ENCODE results near the gene TMEM14C. TPM values are rescaled to one million over a fixed set of nuclear protein-coding genes. Genes with fewer than 3 reads are reported as not detected.

TMEM14C gene
- total RNA-seq, 1 donor from 2014 or later: 77.5 TPM

- no peak for DNase-seq
Measured at GRCh38 chr6:10763006-10763405, 40.1 kb downstream of the TMEM14C start.

GRCh38 chr6:10769419-10769818 lies 46.5 kb downstream of the TMEM14C start:
- DNase-seq: no peak

GRCh38 chr6:10771371-10771894 lies 48.6 kb downstream of the TMEM14C start:
- DNase-seq: no peak

GRCh38 chr6:10778230-10778629 lies 55.4 kb downstream of the TMEM14C start:
- DNase-seq: no peak

- DNase-seq: no peak
Measured at GRCh38 chr6:10779076-10779475, 56.2 kb downstream of the TMEM14C start.

Small RNA genes within 50 kb of the gene (small RNA-seq; reads per million reads assigned to genes)
- gene RF00019 (ENCODE audit: low replicate concordance) (not detected), gene RNA5SP203 (ENCODE audit: low replicate concordance) (not detected)

Other genes starting within 250 kb of the TMEM14C start
- 6.3 TPM for gene GCNT2, start 201.7 kb upstream of the TMEM14C start, total RNA-seq
- gene C6orf52, start 28.5 kb upstream of the TMEM14C start, total RNA-seq: not detected
- 13.1 TPM for gene PAK1IP1, start 28.1 kb upstream of the TMEM14C start, total RNA-seq
- gene TMEM14B, start 24.7 kb downstream of the TMEM14C start, total RNA-seq: 102 TPM
- gene MAK, start 115.5 kb downstream of the TMEM14C start, total RNA-seq: 0.21 TPM
- gene GCM2, start 159.0 kb downstream of the TMEM14C start, total RNA-seq: not detected
- 1.5 TPM for gene SYCP2L, start 164.0 kb downstream of the TMEM14C start, total RNA-seq

Measured in tongue (tissue), 3 donors.